GM19438 (cell line): ENCODE results near the gene IL16.

Experiments
- ATAC-seq: cut with Tn5 transposase; IDR thresholded peaks from one replicate; pipeline ENCODE4 v1.9.1; 2021; ENCODE audit warnings: low read depth; ENCODE audit not compliant: unreplicated experiment

Gene IL16

DNA sequence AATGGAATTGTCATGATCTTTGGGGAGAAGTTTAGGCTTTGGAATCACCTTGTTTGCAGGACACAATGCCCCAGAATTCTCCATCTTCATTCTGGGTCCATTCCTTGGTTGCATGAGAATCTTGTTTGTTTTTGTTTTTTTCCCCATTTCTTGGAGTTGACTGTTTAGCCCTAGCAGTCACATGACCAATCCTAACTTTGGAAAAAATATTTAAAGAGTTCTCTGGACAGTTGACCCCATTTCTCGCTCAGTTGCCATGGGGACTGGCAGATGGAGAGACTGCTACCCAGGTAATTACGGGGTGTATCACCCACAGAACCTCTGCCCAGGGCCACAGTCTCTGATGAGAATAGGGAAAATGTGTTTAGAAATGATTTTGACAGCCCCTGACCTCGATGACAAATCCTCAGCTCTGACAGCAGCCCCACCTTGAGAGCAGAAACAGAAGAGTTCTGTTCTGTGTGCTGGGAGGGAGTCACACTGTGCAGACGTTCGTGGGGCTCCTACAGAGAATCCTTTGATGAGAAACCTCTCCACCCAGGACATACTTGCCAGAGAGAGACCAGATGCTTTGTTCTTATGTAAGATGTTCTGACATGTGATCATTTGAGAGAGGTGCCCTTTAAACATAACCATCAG, 57.7 kb downstream of the IL16 start:
- no peak for ATAC-seq

DNA sequence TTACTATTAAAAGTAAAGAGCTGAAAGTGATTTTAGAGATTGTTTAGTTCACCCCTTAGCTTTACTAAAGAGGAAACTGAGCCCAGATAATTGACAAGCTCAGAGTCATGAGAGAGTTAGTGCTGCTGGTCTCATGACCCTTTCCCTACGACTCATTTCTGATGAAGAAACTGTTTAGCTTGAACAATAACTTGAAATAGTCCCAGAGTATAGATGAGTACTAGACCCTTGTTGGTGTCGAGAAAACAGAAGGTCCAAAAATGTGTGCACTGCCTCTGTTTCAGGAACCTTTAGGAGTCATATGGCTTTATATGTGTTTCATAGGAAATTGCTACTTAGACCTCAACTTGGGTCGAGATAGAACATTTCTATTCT, 58.2 kb downstream of the IL16 start:
- no peak for ATAC-seq

DNA sequence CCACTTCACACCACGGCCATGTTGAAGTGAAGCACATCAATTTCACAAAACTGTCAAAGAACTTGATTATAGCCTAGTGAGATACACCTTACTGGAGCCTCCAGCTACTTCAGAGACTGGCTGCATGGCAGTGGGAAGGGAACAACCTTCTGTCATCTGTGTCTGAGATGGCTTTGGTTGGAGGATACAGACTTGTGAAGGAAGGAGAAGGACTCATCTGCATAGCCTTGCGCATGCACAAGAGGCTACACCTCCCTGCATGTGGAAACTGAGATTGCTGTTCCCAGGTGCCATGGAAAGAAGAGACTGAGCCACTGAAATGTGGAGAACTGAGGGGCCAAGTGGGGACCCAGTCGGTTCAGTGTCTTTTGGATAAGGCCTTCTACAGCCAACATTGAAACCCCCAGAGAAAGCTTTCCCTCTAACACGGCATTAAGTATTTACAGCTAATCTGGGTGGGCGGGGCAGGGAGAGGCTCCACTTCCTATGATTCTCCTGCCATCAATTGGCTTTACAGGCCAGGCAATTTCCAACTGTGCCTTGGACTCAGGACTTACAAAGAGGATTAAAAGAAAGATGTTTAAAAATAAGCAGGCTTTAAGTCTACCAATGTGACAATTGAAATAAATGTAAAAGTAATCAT, 58.8 kb downstream of the IL16 start:
- ATAC-seq = no peak

DNA sequence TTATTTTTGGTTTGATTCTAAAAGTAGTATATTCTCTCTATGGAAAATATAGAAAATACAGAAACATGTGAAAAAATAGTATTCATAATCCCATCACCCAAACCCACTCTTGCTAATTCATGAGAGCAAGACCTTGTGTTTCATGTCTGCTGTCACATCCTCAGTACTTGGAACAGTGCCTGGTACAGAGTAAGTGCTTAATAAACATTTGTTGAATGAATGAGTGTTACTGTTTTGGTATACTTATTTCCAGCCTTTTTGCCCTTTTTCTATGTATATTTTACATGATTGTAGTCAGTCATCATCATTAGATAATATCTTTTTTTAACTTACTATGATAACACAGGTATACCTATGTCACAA, 59.3 kb downstream of the IL16 start:
- no peak for ATAC-seq

DNA sequence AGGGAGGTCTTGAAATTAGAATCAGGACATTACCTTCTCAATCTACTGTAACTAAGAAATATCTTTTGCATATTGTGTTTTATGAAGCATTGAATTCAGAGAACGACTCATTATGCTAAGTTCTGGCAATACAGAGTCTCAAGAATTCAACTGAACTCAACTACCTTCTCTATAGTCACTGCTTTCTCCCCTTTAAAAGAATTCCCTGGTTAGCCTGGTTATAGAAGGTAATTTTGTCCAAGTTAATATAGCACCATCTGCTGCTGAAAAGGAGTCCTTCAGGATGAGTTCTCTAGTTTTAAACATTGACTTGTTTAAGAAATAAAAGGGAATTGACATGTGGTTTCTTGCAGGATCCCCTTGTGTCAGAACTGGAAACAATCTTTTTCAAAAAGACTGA, 60.2 kb downstream of the IL16 start:
- ATAC-seq = no peak

DNA sequence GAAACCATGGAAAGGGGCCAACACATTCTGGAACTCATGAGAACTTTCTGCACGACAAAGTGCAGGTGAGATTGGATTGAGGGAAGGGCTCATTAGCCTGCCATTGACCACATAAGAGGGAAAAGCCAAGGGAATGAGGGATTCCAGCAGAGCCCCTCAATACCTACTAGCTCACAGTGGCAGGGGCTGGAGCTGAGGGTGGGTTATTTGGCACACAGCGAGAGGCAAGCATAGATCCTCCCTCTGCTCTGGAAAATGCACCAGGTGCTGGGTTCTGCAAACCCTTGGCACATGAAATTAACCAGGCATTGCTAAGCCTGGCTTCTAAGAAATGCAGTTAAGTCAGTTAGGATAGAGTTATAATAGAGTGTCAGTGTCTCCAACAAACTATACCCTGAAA, 60.8 kb downstream of the IL16 start:
- no peak for ATAC-seq

DNA sequence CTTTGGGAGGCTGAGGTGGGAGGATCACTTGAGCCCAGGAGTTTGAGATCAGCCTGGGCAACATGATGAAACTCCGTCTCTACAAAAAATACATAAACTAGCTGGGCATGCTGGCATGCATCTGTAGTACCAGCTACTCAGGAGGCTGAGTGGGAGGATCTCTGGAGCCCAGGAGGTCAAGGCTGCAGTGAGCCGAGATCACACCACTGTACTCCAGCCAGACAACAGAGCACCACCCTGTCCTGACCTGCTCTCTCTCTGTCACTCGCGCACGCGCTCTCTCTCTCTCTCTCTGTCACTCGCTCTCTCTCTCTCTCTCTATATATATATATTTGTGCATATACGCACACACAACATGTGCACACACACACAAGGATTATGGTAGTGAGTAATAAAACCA, 61.8 kb downstream of the IL16 start:
- ATAC-seq = no peak

DNA sequence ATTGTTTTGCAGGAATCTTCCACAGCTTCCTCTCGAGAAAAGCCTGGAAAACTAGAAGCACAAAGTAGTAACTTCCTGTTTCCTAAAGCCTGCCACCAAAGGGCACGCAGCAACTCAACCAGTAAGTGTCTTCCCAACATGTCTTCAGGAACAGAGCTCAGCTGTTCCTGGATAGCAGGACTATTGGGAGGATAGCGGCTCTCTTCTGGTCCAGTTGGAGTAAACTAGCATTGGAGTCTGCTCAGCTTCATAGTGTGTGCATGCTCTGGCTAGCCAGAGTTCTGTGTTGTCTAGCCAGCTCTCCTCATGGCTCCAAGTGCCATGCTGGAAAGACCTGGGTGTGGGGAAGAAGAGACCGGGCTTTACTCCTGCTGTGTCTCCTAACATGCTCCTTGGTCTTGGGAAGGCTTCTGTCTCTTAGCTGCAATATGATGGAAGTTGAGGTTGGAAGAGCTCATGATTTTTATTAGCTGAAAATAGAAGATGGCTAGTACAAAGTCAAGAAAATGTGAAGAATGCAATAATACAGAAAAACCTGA, 63.1 kb downstream of the IL16 start:
- ATAC-seq = no peak

DNA sequence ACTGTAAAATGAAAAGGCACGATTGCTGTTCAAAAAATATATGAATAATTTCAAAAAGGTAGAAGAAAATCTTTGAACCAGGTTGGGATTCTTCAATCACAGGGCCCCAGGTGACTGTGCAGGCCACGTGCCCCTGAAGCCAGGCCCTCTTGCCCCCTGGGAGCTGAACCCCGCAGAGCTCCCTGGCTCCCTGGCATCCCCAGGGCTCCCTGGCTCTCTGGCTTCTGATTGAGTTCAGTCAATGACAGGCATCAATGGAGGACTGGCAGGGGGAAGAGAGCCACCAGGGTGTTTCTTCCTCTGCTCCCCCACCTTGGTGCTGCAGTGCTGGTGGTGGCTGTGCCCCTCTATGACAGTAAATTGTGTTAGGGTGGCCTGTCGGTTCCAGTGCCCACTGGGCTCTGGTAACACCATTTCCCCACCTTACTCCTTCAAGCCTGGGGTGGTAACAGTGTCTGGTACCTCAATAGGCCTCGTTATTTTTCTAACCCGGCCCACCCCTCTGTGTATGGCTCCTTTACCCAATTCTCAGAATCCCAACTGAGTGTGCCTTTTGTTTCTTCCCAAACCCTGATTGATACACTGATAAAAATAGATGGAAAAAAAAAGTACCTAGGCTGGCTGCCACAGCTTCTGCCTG, 64.6 kb downstream of the IL16 start:
- ATAC-seq = no peak

DNA sequence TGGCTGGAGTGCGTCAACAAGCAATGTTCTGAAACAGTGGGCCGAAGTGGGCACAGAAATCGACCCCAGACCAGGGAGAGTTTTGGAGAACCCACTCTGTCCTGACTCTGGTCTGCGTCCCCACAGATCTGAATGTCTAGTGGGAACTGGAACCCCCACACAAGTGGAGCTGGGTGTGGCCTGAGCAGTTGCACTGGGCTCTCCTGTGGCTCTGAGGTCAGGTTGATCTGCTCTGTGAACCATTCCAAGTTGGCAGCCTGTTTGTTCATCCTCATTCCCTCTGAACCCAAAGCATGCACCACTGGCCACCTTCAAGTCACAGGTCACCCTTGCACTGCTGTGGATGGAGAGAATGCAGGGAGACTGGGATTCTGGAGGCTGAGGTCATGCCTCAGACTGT, 66.8 kb downstream of the IL16 start:
- ATAC-seq = no peak

DNA sequence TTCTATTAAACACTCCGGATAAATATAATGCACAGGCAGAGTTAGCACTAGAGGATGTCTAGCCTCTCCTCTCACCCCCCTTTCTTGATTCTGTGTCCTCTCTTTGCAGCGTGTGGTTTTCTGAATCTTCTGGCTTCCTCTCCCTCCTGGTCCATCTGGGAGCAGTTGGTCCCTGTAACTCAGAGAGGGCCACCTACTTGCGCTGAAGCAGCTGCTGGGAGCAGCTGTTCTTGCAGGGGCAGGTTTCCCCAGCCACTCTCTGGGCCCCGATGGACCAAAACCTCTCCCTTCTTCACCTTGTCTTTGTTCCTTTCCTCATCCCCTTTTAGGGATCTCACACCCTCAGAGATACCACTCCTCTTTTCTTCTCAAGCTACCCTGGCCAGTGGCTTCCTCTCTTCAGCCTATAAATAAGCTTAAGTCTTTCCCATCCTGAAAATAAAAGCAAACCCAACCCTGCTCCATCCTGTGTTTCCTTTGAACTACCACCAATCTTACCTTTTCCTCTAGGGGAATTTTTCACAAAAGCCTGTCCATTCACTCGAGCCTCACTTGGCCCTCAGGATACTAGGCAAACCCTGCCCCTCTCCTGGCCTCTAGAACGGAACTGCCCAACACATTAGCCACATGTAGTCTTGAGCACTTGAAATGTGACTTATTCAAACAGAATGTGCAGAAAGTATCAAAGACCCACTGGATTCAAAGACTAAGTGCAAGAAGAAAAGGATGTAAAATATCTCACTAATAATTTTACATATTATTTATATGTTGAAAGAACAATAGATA, 67.6 kb downstream of the IL16 start:
- no peak for ATAC-seq

DNA sequence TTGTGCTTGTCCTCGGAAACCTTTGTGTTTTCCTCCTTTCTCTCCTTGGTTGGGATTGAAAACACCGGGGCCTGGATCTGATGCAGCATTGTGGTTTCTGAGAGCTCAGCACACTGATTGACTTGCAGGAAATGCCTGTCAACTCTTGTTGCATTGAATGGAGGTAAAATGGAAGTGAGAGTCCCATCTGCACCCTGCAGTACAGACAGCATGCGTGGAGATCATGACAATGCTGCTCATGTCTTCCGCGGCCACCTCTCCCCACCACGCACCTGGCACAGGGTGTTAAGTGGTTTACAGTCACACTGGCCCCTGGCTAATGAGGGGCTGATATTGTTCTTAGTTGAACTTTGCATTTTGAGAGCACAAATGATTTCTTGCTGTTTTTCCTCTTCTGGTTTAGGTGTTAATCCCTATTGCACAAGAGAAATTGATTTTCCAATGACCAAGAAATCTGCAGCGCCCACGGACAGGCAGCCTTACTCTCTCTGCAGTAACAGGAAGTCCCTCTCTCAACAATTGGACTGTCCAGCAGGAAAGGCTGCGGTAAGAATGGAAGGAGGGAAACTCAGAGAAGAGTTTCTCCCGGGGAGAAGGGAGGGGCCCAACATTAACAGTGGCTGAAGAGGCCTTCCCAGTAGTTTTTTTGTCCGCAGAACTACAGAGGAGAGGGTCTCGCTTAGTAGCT, 68.7 kb downstream of the IL16 start:
- peak; percentile 34 for ATAC-seq

DNA sequence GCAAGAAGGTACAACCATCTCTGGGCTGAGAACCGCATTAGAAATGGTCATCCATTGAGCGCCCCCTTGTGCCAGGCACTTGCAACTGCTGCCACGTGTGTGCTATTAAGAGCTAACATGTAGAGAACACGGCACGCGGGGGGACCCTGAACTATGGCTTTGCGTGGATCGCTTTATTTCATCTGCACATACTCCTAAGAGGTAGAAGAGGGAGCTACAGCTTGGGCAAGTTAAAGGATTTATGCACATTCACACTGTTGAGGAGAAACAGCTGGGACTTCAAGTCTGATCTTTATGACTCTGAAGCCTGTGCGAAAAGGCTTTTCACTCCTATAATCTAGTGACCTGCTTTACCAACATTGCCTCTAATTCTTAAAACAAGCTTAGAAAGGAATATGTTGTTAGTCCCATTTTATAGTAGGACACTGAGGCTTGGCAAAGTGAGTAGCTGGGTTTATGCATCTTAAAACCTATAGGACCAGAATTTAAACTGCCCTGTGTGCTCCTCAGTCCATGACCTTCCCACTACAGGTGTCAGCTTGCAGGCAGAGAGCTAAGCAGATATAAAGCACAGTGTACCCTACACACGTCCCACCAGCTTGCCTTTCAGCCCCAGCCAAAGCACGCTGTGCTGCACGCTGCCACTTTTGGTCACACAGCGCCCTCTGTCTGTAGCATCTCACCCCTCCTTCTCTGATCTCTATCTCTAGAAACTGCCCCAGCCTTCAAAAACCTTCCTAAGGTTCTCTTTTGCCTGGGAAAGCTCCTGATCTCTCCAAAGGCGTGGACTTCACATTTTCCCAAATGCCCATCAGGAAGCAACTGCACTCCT, 69.5 kb downstream of the IL16 start:
- peak; percentile 74 for ATAC-seq

DNA sequence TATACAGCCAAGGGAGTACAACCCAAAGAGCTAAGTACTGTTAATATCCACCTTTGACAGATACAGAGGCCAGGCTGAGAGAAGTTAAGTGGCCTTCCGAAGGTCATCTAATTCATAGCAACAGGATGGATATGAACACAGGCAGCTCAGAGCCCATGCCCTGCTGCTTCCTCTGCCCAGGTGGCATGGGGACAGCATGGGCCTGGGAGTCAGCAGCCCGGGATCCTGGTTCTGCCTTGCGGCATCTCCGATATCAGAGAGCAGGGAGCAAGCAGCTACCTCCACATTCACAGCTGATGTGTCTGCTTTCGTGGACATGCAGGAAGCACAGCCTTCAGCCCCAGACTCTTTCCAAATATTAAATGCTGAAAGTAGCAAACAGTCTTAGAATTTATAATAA, 71.7 kb downstream of the IL16 start:
- no peak for ATAC-seq

DNA sequence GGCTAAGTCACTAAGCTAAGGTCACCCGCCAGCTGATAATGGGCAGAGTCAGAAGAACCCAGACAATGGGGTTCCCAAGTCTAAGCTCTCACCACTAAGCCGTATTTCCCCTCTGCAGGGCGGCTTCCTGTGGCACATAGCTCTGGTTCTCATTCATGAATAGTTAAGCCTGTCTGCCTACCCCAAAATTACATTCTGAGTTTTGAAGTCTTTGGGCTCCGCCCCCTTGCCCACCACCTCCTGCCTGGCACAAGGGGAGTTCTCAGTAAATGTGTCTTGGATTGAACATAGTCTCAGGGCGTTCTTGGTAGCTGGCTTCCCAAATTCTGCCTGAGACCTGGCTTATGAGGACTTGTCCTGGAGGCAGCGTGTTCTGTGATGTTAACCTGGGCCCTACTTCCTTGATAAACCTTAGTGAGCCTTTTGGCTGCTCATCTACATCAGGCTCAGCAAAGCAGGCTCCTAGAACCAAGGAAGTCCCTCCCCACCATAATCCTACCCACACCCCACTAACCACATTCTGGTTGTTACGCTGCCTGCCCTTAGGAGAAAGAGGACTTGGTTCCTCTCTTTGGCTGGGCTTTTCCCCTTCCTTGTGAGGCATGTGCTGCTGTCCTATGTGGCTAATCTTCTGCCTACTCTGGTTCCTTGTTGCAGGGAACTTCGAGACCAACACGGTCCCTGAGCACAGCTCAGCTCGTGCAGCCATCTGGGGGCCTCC, 72.4 kb downstream of the IL16 start:
- ATAC-seq = no peak

DNA sequence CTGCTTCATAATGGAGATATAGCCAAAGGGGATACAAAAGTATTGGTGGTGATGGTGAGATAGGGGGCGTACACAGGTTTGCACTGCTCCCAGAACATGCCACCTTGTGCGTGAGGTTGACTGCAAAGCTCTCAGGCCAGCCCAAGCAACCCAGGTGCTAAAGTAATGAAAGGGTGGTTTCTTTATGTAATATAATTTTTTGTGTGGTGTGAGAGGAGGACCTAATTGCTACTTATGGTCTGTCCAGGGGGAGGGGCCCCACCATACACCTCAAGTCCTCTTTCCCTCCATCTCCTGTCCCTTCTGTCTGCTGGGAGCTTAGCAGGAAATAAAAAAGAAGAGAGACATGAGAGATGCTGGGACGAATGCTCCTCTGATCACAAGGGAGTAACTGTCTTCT, 73.5 kb downstream of the IL16 start:
- no peak for ATAC-seq

DNA sequence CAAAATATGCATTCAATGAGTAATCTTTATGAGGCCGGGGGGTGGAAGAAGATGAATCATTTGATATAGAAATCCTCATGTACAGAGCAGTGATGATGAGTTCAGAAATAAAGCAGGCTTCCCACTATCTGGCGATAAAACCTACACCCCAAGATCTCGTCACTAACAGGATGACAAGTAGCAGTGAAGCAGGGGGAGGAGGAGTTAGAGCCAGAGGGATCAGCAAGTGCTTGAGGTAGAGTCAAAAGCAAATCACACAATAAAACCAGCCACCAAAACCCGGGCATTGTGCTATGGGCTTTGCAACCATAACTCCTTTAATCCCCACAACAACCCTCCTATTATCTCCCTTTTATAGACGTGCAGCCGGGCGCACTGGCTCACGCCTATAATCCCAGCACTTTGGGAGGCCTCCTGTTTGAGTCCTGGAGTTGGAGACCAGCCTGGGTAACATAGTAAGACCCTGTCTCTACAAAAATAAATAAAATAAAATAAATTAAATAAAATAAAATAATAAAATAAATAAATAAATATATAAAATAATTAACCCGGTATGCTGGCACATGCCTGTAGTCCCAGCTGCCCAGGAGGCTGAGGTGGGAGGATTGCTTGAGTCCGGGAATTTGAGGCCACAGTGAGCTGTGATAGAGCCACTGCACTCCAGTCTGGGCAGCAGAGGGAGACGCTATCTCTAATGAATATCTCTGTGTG, 74.3 kb downstream of the IL16 start:
- no peak for ATAC-seq

DNA sequence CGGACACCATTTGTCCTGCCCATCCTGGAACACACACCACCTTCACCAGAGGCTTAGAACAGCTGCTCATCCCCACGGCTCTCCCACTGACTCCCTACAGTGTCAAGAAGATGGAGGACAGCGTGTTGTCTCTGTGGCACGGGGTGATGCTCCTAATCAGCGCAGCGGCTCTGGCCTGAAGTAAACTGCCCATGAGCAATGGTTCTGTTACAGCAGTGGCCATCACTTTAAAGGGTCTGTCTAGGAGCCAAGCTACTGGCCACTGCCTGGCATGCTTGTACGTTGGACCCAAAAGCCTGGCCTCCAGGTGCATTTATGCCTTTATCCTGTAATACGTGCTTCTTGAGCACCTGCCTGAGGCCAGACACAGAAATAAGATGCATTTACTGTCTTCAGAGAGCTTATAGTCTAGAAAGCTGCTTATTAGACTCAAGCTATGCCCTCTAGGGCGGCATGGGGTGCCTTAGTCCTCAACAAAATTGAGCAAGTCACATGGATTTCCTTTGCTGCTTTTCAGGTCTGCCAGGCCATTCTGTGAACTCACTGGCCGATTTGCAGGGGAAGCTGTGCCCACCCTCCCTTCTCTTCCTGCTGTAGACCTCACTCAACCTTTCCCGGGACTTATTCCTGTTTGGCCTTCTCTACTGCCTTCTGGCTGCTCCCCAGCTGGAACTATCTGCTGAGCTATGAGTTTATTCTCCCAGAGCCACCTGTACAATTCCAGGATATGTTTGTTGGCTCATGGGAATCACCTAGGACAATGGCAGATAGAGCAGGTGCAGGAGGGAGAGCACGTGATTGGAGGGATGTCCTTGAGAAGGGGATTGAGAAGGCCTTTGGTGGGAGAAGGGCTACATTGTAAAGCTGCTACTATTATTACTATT, 75.3 kb downstream of the IL16 start:
- ATAC-seq = no peak
